K562 (cell line): Measurements from ENCODE around the gene BORCS8. TPM values are rescaled to one million over a fixed set of nuclear protein-coding genes. Genes with fewer than 3 reads are reported as not detected.

Experiments used
- ATAC-seq: fragments of 200-7000 bp; cut with Tn5 transposase; 3 replicates; pipeline ENCODE4 v1.9.1; 2020; ENCODE audit warnings: moderate library complexity
- BruUV-seq: library from RNA; stranded (reverse); fragments of 400-500 nt; replicated peaks from 2 replicates; lab custom pipeline; 2021; lab: Mats Ljungman, UMichigan
- CTCF ChIA-PET: fragments of 300-600 bp; formaldehyde crosslinking; extraction: SDS; loops from one replicate; lab custom pipeline; 2021; ENCODE audit warnings: low intra/inter-chr PET ratio; lab: Yijun Ruan, JAX
- POLR2A ChIA-PET: fragments of 300-600, 350-650 bp; sonication (Branson Sonifier 250); formaldehyde crosslinking; extraction: SDS; loops from one replicate; lab custom pipeline; 2021; ENCODE audit warnings: antibody characterized with exemption, inconsistent platforms; lab: Yijun Ruan, JAX
- DNase-seq, 4 experiments: peaks; one replicate each; pipeline versions ENCODE4 v3.0.0 to v3.0.0-alpha.2; 2011 to 2018; ENCODE audit warnings: low spot score in 3 of 4, mixed read lengths in 3 of 4; ENCODE audit errors: extremely low read depth in 1 of 4
- FAIRE-seq: peaks from 2 replicates; lab custom pipeline; 2011; peaks lifted over from hg19 to GRCh38; lab: Jason Lieb, UNC
- H2AFZ ChIP-seq: 2 replicates; pipeline ENCODE4 v1.6.0; 2011; ENCODE audit warnings: low read depth, low read length, control low read depth, inconsistent platforms
- H3K27ac ChIP-seq: fragments of 200-600 bp; 3 replicates; pipeline ENCODE4 v1.8.0; 2011; ENCODE audit warnings: low read depth, mild to moderate bottlenecking, control low read depth, inconsistent platforms, low read length, moderate library complexity, mixed read lengths; ENCODE audit errors: extremely low read depth
- H3K27me3 ChIP-seq, 2 experiments: fragments of 300-600 bp in 1 of 2; 2 replicates in 1 of 2; 3 replicates in 1 of 2; pipeline versions ENCODE4 v1.6.0 to v1.8.0; 2011; ENCODE audit warnings: inconsistent platforms in 2 of 2, low read length in 2 of 2, mild to moderate bottlenecking in 1 of 2, mixed read lengths in 1 of 2, moderate library complexity in 1 of 2; ENCODE audit not compliant: control insufficient read depth in 2 of 2, insufficient read depth in 2 of 2
- H3K36me3 ChIP-seq: fragments of 300-600 bp; 3 replicates; pipeline ENCODE4 v1.8.0; 2011; ENCODE audit warnings: mild to moderate bottlenecking, low read length, inconsistent platforms; ENCODE audit not compliant: control insufficient read depth, insufficient read depth
- H3K4me1 ChIP-seq, 2 experiments: fragments of 200-600 bp in 1 of 2; replicated peaks in 1 of 2; 2 replicates in 1 of 2; 3 replicates in 1 of 2; pipeline versions ENCODE4 v1.5.1 to v1.8.0; 2011; ENCODE audit warnings: inconsistent platforms in 2 of 2, low read length in 2 of 2, mild to moderate bottlenecking in 1 of 2, mixed read lengths in 1 of 2, moderate library complexity in 1 of 2; ENCODE audit not compliant: control insufficient read depth in 2 of 2, insufficient read depth in 2 of 2
- H3K4me2 ChIP-seq: 2 replicates; pipeline ENCODE4 v1.6.1; 2011; ENCODE audit warnings: low read length, control low read depth, inconsistent platforms, mixed read lengths; ENCODE audit not compliant: insufficient read depth
- H3K4me3 ChIP-seq: fragments of 200-600 bp; sonication (generic), shearing (Covaris generic); 2 replicates; pipeline ENCODE4 v1.5.1; 2016; ENCODE audit warnings: control low read depth, inconsistent platforms
- H3K79me2 ChIP-seq: fragments of 200-600 bp; 3 replicates; pipeline ENCODE4 v1.8.0; 2011; ENCODE audit warnings: low read length, inconsistent platforms; ENCODE audit not compliant: control insufficient read depth, insufficient read depth
- H3K9ac ChIP-seq, 2 experiments: 2 replicates each; pipeline versions ENCODE4 v1.6.0 to v1.6.1; 2011; ENCODE audit warnings: low read depth in 2 of 2, low read length in 2 of 2, control low read depth in 1 of 2, inconsistent platforms in 1 of 2, mild to moderate bottlenecking in 1 of 2, mixed read lengths in 1 of 2; ENCODE audit not compliant: insufficient read depth in 1 of 2
- H3K9me1 ChIP-seq: one replicate; pipeline ENCODE4 v1.6.0; 2011; ENCODE audit warnings: inconsistent platforms, mild to moderate bottlenecking, low read length, moderate library complexity; ENCODE audit not compliant: control insufficient read depth, insufficient read depth
- H3K9me3 ChIP-seq: replicated peaks from 2 replicates; pipeline ENCODE4 v1.5.1; 2011; ENCODE audit warnings: low read depth, low read length, inconsistent platforms; ENCODE audit not compliant: control insufficient read depth, insufficient read depth
- H4K20me1 ChIP-seq: replicated peaks from 2 replicates; pipeline ENCODE4 v1.6.1; 2011; ENCODE audit warnings: low read length, inconsistent platforms, mixed read lengths; ENCODE audit not compliant: control insufficient read depth, insufficient read depth
- ATF1 ChIP-seq, 2 experiments: fragments of 450-650 bp in 1 of 2; IDR thresholded peaks; 2 replicates each; pipeline ENCODE4 v1.6.1; 2016; ENCODE audit warnings: missing compliant biosample characterization in 1 of 2, missing genetic modification characterization in 1 of 2
- BHLHE40 ChIP-seq: IDR thresholded peaks from 2 replicates; pipeline ENCODE4 v1.6.1; 2011; ENCODE audit warnings: low read length, improper control_type of control experiment
- CTBP1 ChIP-seq: fragments of 450-650 bp; IDR thresholded peaks from 2 replicates; pipeline ENCODE4 v1.6.1; 2016; ENCODE audit warnings: borderline replicate concordance
- DNMT1 ChIP-seq: fragments of 450-650 bp; IDR thresholded peaks from 2 replicates; pipeline ENCODE4 v1.6.1; 2016; ENCODE audit warnings: antibody characterized with exemption, mild to moderate bottlenecking
- GABPB2 ChIP-seq: fragments of 250-450 bp; sonication (Bioruptor Pico); conservative IDR thresholded peaks from 2 replicates; pipeline ENCODE4 v1.5.1; 2021; ENCODE audit warnings: mild to moderate bottlenecking
- NELFE ChIP-seq: IDR thresholded peaks from 2 replicates; pipeline ENCODE4 v1.6.1; 2011; ENCODE audit warnings: mild to moderate bottlenecking; ENCODE audit not compliant: insufficient read depth, insufficient read length
- NR2C2 ChIP-seq, 2 experiments: fragments of 200-800 bp in 1 of 2; sonication (Bioruptor generic) in 1 of 2; sonication (generic) in 1 of 2; formaldehyde crosslinking in 1 of 2; IDR thresholded peaks; 2 replicates each; pipeline versions ENCODE4 v1.6.1 to v1.8.0; 2016 to 2022; ENCODE audit warnings: mild to moderate bottlenecking in 1 of 2, missing compliant biosample characterization in 1 of 2, missing genetic modification characterization in 1 of 2, missing genetic modification reagents in 1 of 2
- WGBS: fragments of 100-300 bp; shearing (Covaris generic); methylation state at CpG from one replicate; pipeline ENCODE4 v1.1.6; 2016; ENCODE audit warnings: low coverage, mixed read lengths; ENCODE audit not compliant: insufficient coverage; ENCODE audit errors: missing lambda C conversion rate; 5-methylcytosine and 5-hydroxymethylcytosine counted together
- in situ Hi-C: fragments of 300-500 bp; cut with MboI; formaldehyde crosslinking; loops from 4 replicates; pipeline ENCODE4 v1.15.0; 2018; ENCODE audit warnings: inconsistent platforms, mixed read lengths
- intact Hi-C: fragments of 100-400 bp; cut with micrococcal nuclease; formaldehyde crosslinking; loops from 2 replicates; pipeline ENCODE4 v1.14.2; 2022
- polyA plus RNA-seq, 8 experiments: library from polyadenylated mRNA; depleted of rRNA in 4 of 8; stranded (reverse) in 5 of 8; unstranded in 3 of 8; fragments of >200 nt; fragmentation: Nextera tagmentation in 2 of 8; fragmentation: Illumina TruSeq in 1 of 8; extraction: Ambion mirVana in 2 of 8; extraction: Trizol in 1 of 8; gene quantifications; 2 replicates each; pipeline versions ENCODE4 v1.2.1 to v1.2.3, GENCODE V29; 2011 to 2014; ENCODE audit warnings: inconsistent platforms in 1 of 8, missing spikeins in 1 of 8
- total RNA-seq, 7 experiments: library from RNA; depleted of rRNA in 6 of 7; stranded (reverse); fragments of >200 nt in 6 of 7; fragmentation: Illumina TruSeq in 2 of 7; extraction: Trizol in 2 of 7; gene quantifications; 2 replicates each; pipeline versions ENCODE4 v1.2.1 to v1.2.3, GENCODE V29; 2011 to 2021; ENCODE audit warnings: low replicate concordance in 1 of 7
- TF ChIP-seq, protein P1 (sequence below): fragments of 450-650 bp; IDR thresholded peaks from 2 replicates; pipeline ENCODE4 v1.6.1; 2018; ENCODE audit not compliant: partially characterized antibody
- TF ChIP-seq, protein P2 (sequence below): sonication (generic); formaldehyde crosslinking; IDR thresholded peaks from 2 replicates; pipeline ENCODE4 v1.9.0; 2022; ENCODE audit warnings: mild to moderate bottlenecking, missing genetic modification reagents
- TF ChIP-seq, protein P3 (sequence below): fragments of 250-450 bp; sonication (Bioruptor Pico); IDR thresholded peaks from 2 replicates; pipeline ENCODE4 v1.4.0; 2020

Gene BORCS8
- total and polyA plus RNA-seq, 9 of the 15 experiments (the other 6 are each of a cell fraction or from before 2014, with no cell fraction given) = 4.6 to 33.6 (median 16.3) TPM

DNA sequence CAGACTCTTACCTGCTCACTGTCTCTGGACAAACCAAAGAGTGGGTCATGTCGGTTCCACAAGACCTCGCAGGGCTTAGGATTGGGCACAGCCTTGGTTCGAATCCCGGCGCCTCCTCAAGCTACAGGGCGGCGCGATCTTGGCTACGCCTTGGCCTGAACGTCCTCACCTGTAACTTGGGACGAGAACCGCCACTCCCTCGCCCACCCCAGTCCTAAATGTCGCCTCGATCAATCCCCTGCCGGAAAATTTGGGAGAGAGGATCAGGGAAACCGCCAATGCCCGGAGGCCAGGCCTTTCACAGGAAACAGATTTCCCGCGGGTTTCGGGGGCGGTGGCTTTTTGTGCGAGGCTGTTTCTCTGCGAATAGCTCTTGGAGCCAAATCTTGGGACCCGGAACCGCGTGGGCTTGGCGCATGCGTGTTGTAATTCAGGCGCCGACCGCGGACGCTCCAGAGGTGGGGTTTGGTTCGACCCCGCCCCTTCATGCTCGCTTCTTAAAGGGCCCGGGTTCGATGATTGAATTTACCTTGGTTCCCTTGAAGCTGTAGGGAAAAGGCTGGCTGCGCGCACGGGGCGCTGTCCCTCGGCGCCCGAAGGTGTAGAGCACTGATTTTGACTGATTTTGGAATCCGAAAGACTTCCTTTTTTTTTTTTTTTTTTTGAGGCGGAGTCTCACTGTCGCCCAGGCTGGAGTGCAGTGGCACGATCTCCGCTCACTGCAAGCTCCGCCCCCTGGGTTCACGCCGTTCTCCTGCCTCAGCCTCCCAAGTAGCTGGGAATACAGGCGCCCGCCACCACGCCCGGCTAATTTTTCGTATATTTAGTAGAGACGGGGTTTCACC is 11.3 kb upstream of the BORCS8 start, which contains the start of gene NR2C2AP:
TSS of gene NR2C2AP (minus strand) at position 403 of the 845 bp plus-strand sequence. CDS start at position 49, 354 bp downstream.
- BruUV-seq = TSS peak; percentile 92
- peaks cover 35% of the 10 kb centered on the region; the same call in 2 of the 3 replicates for H3K36me3 ChIP-seq
- no peaks in the 10 kb centered on the region for H3K27me3 ChIP-seq
- WGBS = under 1% methylated on average over 57 of the region's 60 CpGs
- FAIRE-seq = peak; percentile 98
- H3K4me2 ChIP-seq = peak within 1 kb of the TSS; percentile 90
- CTCF ChIA-PET = no interaction called here
- no peaks in the 10 kb centered on the region for H4K20me1 ChIP-seq
- ATAC-seq = peak; percentile 94
- POLR2A ChIA-PET = interaction anchor here (0.6 to 1.4 kb wide), 10 partner anchors 9 to 673 kb away, joined by 3 to 7 read pairs (median 4); partner anchors contain the start of gene MEF2B
- peaks cover 4% of the 10 kb centered on the region for H3K9me1 ChIP-seq
- H3K9ac ChIP-seq = peak within 1 kb of the TSS; percentile 84 to 91
- peaks cover 20% of the 10 kb centered on the region for H3K79me2 ChIP-seq
- peaks cover 12 to 33% of the 10 kb centered on the region in 2 experiments; a peak in 4 of 5 replicates for H3K4me1 ChIP-seq
- H3K4me3 ChIP-seq = peak within 1 kb of the TSS; percentile 43
- H2AFZ ChIP-seq = peak within 1 kb of the TSS; percentile 63
- peak; percentile 95 to 98 (median 96) for DNase-seq
- in situ Hi-C loops (no loop called here), intact Hi-C loops (no loop called here)
- H3K9me3 ChIP-seq = no peaks in the 10 kb centered on the region
- peak within 1 kb of the TSS; percentile 79 for H3K27ac ChIP-seq
- TF ChIP-seq GABPB2 = no peak
- TF ChIP-seq, protein P1, sequence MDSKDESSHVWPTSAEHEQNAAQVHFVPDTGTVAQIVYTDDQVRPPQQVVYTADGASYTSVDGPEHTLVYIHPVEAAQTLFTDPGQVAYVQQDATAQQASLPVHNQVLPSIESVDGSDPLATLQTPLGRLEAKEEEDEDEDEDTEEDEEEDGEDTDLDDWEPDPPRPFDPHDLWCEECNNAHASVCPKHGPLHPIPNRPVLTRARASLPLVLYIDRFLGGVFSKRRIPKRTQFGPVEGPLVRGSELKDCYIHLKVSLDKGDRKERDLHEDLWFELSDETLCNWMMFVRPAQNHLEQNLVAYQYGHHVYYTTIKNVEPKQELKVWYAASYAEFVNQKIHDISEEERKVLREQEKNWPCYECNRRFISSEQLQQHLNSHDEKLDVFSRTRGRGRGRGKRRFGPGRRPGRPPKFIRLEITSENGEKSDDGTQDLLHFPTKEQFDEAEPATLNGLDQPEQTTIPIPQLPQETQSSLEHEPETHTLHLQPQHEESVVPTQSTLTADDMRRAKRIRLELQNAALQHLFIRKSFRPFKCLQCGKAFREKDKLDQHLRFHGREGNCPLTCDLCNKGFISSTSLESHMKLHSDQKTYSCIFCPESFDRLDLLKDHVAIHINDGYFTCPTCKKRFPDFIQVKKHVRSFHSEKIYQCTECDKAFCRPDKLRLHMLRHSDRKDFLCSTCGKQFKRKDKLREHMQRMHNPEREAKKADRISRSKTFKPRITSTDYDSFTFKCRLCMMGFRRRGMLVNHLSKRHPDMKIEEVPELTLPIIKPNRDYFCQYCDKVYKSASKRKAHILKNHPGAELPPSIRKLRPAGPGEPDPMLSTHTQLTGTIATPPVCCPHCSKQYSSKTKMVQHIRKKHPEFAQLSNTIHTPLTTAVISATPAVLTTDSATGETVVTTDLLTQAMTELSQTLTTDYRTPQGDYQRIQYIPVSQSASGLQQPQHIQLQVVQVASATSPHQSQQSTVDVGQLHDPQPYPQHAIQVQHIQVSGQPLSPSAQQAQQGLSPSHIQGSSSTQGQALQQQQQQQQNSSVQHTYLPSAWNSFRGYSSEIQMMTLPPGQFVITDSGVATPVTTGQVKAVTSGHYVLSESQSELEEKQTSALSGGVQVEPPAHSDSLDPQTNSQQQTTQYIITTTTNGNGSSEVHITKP = peak; percentile 42
- TF ChIP-seq, protein P2, sequence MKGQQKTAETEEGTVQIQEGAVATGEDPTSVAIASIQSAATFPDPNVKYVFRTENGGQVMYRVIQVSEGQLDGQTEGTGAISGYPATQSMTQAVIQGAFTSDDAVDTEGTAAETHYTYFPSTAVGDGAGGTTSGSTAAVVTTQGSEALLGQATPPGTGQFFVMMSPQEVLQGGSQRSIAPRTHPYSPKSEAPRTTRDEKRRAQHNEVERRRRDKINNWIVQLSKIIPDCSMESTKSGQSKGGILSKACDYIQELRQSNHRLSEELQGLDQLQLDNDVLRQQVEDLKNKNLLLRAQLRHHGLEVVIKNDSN (CRISPR knock-in tag) = no peak
- TF ChIP-seq CTBP1 = no peak
- TF ChIP-seq NR2C2 (CRISPR knock-in tag; IDR thresholded peaks at IDR 0.05) = no peak
- no peak for TF ChIP-seq NR2C2 (tag; IDR thresholded peaks at IDR 0.05)
- no peak for TF ChIP-seq BHLHE40
- no peak for TF ChIP-seq NELFE
- TF ChIP-seq ATF1 (CRISPR knock-in tag; IDR thresholded peaks at IDR 0.05) = no peak
- peak; percentile 59 for TF ChIP-seq ATF1 (tag; IDR thresholded peaks at IDR 0.05)
- no peak for TF ChIP-seq DNMT1
- TF ChIP-seq, protein P3, sequence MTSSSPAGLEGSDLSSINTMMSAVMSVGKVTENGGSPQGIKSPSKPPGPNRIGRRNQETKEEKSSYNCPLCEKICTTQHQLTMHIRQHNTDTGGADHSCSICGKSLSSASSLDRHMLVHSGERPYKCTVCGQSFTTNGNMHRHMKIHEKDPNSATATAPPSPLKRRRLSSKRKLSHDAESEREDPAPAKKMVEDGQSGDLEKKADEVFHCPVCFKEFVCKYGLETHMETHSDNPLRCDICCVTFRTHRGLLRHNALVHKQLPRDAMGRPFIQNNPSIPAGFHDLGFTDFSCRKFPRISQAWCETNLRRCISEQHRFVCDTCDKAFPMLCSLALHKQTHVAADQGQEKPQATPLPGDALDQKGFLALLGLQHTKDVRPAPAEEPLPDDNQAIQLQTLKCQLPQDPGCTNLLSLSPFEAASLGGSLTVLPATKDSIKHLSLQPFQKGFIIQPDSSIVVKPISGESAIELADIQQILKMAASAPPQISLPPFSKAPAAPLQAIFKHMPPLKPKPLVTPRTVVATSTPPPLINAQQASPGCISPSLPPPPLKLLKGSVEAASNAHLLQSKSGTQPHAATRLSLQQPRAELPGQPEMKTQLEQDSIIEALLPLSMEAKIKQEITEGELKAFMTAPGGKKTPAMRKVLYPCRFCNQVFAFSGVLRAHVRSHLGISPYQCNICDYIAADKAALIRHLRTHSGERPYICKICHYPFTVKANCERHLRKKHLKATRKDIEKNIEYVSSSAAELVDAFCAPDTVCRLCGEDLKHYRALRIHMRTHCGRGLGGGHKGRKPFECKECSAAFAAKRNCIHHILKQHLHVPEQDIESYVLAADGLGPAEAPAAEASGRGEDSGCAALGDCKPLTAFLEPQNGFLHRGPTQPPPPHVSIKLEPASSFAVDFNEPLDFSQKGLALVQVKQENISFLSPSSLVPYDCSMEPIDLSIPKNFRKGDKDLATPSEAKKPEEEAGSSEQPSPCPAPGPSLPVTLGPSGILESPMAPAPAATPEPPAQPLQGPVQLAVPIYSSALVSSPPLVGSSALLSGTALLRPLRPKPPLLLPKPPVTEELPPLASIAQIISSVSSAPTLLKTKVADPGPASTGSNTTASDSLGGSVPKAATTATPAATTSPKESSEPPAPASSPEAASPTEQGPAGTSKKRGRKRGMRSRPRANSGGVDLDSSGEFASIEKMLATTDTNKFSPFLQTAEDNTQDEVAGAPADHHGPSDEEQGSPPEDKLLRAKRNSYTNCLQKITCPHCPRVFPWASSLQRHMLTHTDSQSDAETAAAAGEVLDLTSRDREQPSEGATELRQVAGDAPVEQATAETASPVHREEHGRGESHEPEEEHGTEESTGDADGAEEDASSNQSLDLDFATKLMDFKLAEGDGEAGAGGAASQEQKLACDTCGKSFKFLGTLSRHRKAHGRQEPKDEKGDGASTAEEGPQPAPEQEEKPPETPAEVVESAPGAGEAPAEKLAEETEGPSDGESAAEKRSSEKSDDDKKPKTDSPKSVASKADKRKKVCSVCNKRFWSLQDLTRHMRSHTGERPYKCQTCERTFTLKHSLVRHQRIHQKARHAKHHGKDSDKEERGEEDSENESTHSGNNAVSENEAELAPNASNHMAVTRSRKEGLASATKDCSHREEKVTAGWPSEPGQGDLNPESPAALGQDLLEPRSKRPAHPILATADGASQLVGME (CRISPR knock-in tag) = no peak
